Transverse colon (tissue), 4 donors: Measurements from ENCODE around the gene TULP4. TPM values are rescaled to one million over a fixed set of nuclear protein-coding genes. Genes with fewer than 3 reads are reported as not detected.
"Not testable (repeated sequence)": the region's sequence is repeated elsewhere in the genome, so short reads cannot be mapped to it uniquely, and the experiment has no call there.

Experiments
- DNase-seq: peaks from one replicate; pipeline ENCODE4 v3.0.0-alpha.2; 2019
- H3K27ac ChIP-seq, 4 donors: fragments of 200-600 bp; sonication (generic); 2 replicates each; pipeline ENCODE4 v1.5.1; 2016 to 2018; ENCODE audit warnings: inconsistent platforms in 4 of 4
- H3K27me3 ChIP-seq: fragments of 200-600 bp; sonication (generic); 2 replicates; pipeline ENCODE4 v1.5.1; 2017; ENCODE audit warnings: inconsistent platforms
- H3K36me3 ChIP-seq, 4 donors: fragments of 200-600 bp; sonication (generic); 2 replicates each; pipeline ENCODE4 v1.5.1; 2017 to 2019; ENCODE audit warnings: inconsistent platforms in 4 of 4
- H3K4me1 ChIP-seq, 4 donors: fragments of 200-600 bp; sonication (generic); 2 replicates each; pipeline ENCODE4 v1.5.1; 2017 to 2020; ENCODE audit warnings: inconsistent platforms in 4 of 4
- H3K4me3 ChIP-seq, 4 donors: fragments of 200-600 bp; sonication (generic); 1 replicate in 1 of 4; 2 replicates in 3 of 4; pipeline versions ENCODE4 v1.5.1 to v1.6.1; 2017 to 2019; ENCODE audit warnings: inconsistent platforms in 4 of 4
- H3K9me3 ChIP-seq, 2 donors: fragments of 200-600 bp; sonication (generic); 2 replicates each; pipeline ENCODE4 v1.5.1; 2017 to 2019; ENCODE audit warnings: inconsistent platforms in 2 of 2
- EP300 ChIP-seq: sonication (generic); formaldehyde crosslinking; IDR thresholded peaks from one replicate; pipeline ENCODE4 v1.6.1; 2017; ENCODE audit warnings: antibody characterized with exemption, low read depth
- POLR2A ChIP-seq: fragments of 450-650 bp; IDR thresholded peaks from one replicate; pipeline ENCODE4 v1.6.1; 2016; ENCODE audit warnings: antibody characterized with exemption, mild to moderate bottlenecking, moderate library complexity
- POLR2AphosphoS5 ChIP-seq, 3 donors: sonication (generic); formaldehyde crosslinking; IDR thresholded peaks; one replicate each; pipeline ENCODE4 v1.6.1; 2016; ENCODE audit warnings: antibody characterized with exemption in 3 of 3
- WGBS, 2 donors: methylation state at CpG; one replicate each; pipeline ENCODE4 v1.1.5; 2018; ENCODE audit warnings: low coverage in 1 of 2; 5-methylcytosine and 5-hydroxymethylcytosine counted together
- in situ Hi-C, 4 donors: fragments of 200-750 bp; cut with MboI; loops; one replicate each; pipeline versions ENCODE4 v1.15.0 to v1.15.1; 2017; ENCODE audit warnings: low sequenced_read_pairs in 3 of 4, low pct_ligation_motif_present in 1 of 4, low pct_unique_long_range_greater_than_20kb in 1 of 4
- intact Hi-C: fragments of 100-400 bp; cut with DNase I; formaldehyde crosslinking; loops from one replicate; pipeline ENCODE4 v1.15.1; 2023; ENCODE audit warnings: low total_unique reads
- total RNA-seq, 4 donors: library from RNA; depleted of rRNA; stranded (reverse); fragments of >200 nt; gene quantifications; one replicate each; pipeline ENCODE4 v1.1.0, GENCODE V29; 2016
- TF ChIP-seq, protein P1 (sequence below), 5 experiments: fragments of 200-600 bp in 3 of 5; fragments of 450-650 bp in 2 of 5; sonication (generic) in 3 of 5; IDR thresholded peaks; 1 replicate in 2 of 5; 2 replicates in 3 of 5; pipeline ENCODE4 v1.5.1; 2016 to 2017; ENCODE audit warnings: antibody characterized with exemption in 5 of 5, inconsistent platforms in 3 of 5, mild to moderate bottlenecking in 2 of 5, moderate library complexity in 1 of 5

The TULP4 gene
- total RNA-seq, 4 donors from 2014 or later: 53.9 to 138 (median 95.1) TPM

DNA sequence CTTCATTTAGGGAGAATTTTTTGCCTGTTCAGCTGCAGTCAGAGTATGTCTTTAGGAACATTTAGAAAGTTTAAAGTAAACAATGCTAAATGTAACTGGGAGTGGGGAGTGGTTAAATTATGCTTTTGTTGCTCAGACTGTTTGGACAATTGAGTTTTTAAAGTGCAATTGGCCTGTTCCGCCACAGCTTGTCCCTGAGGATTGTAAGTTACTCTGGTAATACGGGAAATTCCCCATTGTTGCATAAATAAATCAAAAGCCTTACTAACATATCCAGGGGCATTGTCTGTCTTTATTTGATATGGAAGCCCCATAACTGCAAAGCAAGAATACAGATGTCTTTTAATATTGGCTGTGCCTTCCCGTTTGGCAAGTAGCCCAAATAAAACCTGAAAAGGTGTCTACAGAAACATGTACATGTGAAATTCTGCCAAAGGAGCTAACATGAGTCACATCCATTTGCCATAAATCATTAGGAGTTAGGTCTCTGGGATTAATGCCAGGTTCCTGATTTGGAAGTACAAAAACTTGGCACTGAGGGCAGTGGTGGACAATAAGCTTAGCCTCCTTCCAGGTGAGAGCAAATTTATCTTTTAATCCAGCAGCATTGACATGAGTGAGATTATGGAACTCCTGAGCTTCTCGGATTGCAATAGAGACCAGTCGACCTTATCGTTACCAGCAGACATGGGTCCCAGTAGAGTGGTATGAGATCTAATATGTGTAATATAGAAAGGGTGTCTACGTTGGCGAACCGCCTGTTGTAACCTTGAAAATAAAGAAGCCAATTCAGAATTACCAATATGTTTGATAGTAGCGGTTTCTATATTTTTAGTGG is 11.7 kb upstream of the TULP4 start:
- H3K9me3 ChIP-seq: peaks cover 17 to 24% of the 10 kb centered on the region in 2 donors
- H3K27me3 ChIP-seq, in situ Hi-C loops, H3K4me3 ChIP-seq, H3K27ac ChIP-seq, intact Hi-C loops, DNase-seq: not testable (repeated sequence)
- peaks cover 0 to 15% (median 0%) of the 10 kb centered on the region in 4 donors for H3K36me3 ChIP-seq
- peaks cover 0 to 15% (median 6%) of the 10 kb centered on the region in 4 donors for H3K4me1 ChIP-seq
- 68 to 87% methylated on average over 6 to 10 of the region's 10 CpGs for WGBS, 2 donors

DNA sequence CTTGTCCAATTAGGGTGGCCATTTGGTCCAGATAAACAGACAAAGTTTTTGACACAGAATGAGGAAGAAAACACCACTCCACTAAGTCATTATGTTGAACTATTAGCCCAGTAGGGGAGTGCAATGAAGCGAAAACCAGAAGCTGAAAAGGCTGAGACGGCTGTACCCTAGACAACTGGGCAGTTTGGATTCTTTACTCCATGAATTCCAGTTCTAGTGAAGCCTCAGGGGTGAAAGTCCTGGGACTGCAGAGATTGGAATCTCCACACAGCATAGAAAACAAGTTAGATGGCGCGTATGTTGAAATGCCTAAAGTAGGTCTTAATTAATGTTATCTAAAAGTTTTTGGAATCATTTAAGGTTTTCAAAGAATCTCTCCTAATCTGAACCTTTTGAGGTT is 10.7 kb upstream of the TULP4 start:
- WGBS, 2 donors: 80 to 92% methylated on average over 3 to 4 of the region's 4 CpGs
- H3K4me3 ChIP-seq, H3K27me3 ChIP-seq, DNase-seq, H3K36me3 ChIP-seq, intact Hi-C loops, in situ Hi-C loops, H3K27ac ChIP-seq: not testable (repeated sequence)
- Histone ChIP-seq H3K9me3 (peaks cover 13 to 14% of the 10 kb centered on the region in 2 donors), H3K4me1 (peaks cover 0 to 15% (median 6%) of the 10 kb centered on the region in 4 donors)

DNA sequence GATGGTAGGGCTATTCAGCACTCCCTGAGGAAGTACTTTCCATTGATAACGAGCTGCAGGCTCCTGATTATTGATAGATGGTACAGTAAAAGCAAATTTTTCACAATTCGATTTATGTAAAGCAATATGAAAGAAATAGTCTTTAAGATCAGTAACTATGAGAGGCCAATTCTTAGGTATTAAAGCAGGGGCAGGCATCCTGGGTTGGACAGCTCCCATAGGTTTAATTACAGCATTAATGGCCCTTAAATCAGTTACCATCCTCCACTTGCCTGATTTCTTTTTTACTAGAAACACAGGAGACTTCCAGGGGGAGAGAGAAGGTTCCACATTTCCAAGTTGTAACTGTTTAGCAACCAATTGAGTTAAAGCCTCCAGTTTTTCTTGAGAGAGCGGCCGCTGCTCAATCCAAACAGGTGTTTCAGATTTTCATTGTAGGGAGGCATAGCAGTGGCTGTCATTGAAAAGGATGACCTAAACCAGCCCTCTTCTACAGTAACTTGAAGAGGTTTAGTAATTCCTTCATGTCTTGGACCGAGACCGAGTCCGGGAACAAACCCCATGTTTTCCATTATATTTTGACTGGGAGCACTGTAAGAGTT is 10.0 kb upstream of the TULP4 start:
- H3K4me3 ChIP-seq, H3K27ac ChIP-seq, H3K9me3 ChIP-seq, in situ Hi-C loops, DNase-seq, H3K36me3 ChIP-seq, intact Hi-C loops, H3K27me3 ChIP-seq: not testable (repeated sequence)
- H3K4me1 ChIP-seq: peaks cover 0 to 15% (median 6%) of the 10 kb centered on the region in 4 donors
- 69 to 82% methylated on average over 5 to 7 of the region's 7 CpGs for WGBS, 2 donors

DNA sequence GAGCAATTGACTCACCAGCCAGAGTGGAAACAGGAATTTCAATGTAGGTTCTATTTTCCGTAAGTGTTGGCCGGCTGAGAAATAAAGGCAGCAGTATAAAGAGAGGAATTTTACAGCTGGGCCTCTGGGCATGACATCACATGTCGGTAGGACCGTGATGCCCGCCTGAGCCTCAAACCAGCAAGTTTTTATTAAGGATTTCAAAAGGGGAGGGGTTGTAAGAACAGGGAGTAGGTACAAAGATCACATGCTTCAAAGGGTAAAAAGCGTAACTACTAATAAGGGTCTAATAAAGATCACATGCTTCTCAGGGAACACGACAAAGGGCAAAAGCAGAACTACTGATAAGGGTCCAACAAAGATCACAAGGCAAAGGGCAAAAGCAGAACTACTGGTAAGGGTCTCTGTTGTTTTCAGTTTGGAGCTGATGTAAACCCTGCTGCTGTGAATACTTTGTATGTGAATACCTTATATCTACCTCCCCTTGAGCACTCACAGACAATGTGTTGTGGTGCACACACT is 9.0 kb upstream of the TULP4 start:
- Histone ChIP-seq H3K36me3 (no peaks in the 10 kb centered on the region), H3K9me3 (no peaks in the 10 kb centered on the region), H3K27me3 (no peaks in the 10 kb centered on the region), H3K4me1 (peaks cover 0 to 15% (median 6%) of the 10 kb centered on the region in 4 donors), H3K27ac (no peak overlapping the region), H3K4me3 (no peak overlapping the region)
- intact Hi-C loops: no loop called here
- 79 to 86% methylated on average over 7 of the region's 7 CpGs for WGBS, 2 donors
- in situ Hi-C loops: no loop called here
- no peak for DNase-seq
- no peak for TF ChIP-seq POLR2A

DNA sequence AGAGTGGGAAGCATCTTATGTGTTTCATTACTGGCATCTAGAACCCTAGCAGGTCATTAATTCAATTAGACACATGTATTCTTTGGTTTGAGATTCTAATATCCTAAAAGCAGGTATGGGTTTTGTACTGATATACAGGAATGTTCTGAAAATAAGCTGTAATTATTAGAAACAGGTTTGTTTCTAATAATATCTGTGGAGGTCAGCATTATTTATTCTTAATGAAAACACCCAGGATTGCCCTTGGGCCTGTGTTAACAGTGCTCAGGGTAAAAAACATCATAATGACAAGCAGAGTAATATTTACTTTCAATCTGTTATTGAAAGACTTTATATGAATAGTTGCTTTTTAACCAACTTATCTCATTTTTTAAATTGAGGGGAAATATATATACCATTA is 8.0 kb upstream of the TULP4 start:
- intact Hi-C loops (no loop called here), in situ Hi-C loops (no loop called here)
- TF ChIP-seq, protein P1, sequence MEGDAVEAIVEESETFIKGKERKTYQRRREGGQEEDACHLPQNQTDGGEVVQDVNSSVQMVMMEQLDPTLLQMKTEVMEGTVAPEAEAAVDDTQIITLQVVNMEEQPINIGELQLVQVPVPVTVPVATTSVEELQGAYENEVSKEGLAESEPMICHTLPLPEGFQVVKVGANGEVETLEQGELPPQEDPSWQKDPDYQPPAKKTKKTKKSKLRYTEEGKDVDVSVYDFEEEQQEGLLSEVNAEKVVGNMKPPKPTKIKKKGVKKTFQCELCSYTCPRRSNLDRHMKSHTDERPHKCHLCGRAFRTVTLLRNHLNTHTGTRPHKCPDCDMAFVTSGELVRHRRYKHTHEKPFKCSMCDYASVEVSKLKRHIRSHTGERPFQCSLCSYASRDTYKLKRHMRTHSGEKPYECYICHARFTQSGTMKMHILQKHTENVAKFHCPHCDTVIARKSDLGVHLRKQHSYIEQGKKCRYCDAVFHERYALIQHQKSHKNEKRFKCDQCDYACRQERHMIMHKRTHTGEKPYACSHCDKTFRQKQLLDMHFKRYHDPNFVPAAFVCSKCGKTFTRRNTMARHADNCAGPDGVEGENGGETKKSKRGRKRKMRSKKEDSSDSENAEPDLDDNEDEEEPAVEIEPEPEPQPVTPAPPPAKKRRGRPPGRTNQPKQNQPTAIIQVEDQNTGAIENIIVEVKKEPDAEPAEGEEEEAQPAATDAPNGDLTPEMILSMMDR (IDR thresholded peaks at IDR 0.05): no peak
- TF ChIP-seq EP300 (no peak), POLR2AphosphoS5 (IDR thresholded peaks at IDR 0.05) (no peak), POLR2A (no peak)
- H3K27ac ChIP-seq: no peak overlapping the region
- H3K36me3 ChIP-seq: no peaks in the 10 kb centered on the region
- no peaks in the 10 kb centered on the region for H3K9me3 ChIP-seq
- H3K4me1 ChIP-seq: peaks cover 0 to 13% (median 6%) of the 10 kb centered on the region in 4 donors
- no peaks in the 10 kb centered on the region for H3K27me3 ChIP-seq
- no peak for DNase-seq
- H3K4me3 ChIP-seq: no peak overlapping the region

DNA sequence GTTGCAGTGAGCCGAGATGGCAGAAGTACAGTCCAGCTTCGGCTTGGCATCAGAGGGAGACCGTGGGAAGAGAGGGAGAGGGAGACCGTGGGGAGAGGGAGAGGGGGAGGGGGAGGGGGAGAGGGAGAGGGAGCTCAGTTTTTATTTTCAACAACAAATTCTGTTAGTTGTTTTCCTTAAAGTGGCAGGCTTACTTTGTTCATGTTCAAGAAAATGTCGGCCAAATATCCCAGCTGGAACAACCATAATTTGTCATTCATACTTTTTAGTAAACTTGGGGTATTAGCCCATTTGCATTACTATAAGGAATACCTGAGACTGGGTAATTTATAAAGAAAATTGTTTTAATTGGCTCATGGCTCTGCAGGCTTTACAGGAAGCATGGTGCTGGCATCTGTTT is 2.5 kb upstream of the TULP4 start:
- Histone ChIP-seq H3K9me3 (no peaks in the 10 kb centered on the region), H3K4me3 (no peak overlapping the region), H3K4me1 (no peaks in the 10 kb centered on the region), H3K36me3 (peaks cover 0 to 11% (median 0%) of the 10 kb centered on the region in 4 donors), H3K27ac (no peak overlapping the region), H3K27me3 (no peaks in the 10 kb centered on the region)
- intact Hi-C loops: loop anchor here (5.0 kb wide), 1 partner anchor 37 kb away; no protein-coding TSS in a partner anchor
- TF ChIP-seq POLR2A (no peak), EP300 (no peak), POLR2AphosphoS5 (IDR thresholded peaks at IDR 0.05) (no peak)
- TF ChIP-seq, protein P1 (IDR thresholded peaks at IDR 0.05): no peak
- no peak for DNase-seq
- in situ Hi-C loops: no loop called here
- 87% methylated on average over 5 of the region's 5 CpGs; no CpG with 5 or more reads in 1 of the 2 donors for WGBS, 2 donors
